SK-N-SH (cell line): ENCODE data around the gene ARHGAP36. TPM values are rescaled to one million over a fixed set of nuclear protein-coding genes. Genes with fewer than 3 reads are reported as not detected.

Experiments used
- CTCF ChIA-PET: fragments of 300-600, 350-600 bp; formaldehyde crosslinking; extraction: SDS; loops from one replicate; lab custom pipeline; 2021; lab: Yijun Ruan, JAX
- POLR2A ChIA-PET: fragments of 350-600 bp; sonication (Branson Sonifier 250); formaldehyde crosslinking; extraction: SDS; loops from one replicate; lab custom pipeline; 2020; ENCODE audit warnings: antibody characterized with exemption, inconsistent platforms; lab: Yijun Ruan, JAX
- DNase-seq: peaks from one replicate; pipeline ENCODE4 v3.0.0; 2012
- H2AFZ ChIP-seq: fragments of 200-600 bp; sonication (generic); 2 replicates; pipeline ENCODE4 v1.8.1; 2016; ENCODE audit warnings: antibody characterized with exemption, mild to moderate bottlenecking, low read depth
- H3F3A ChIP-seq: fragments of 200-600 bp; sonication (generic); replicated peaks from 2 replicates; pipeline ENCODE3; 2016; ENCODE audit warnings: antibody characterized with exemption, mild to moderate bottlenecking; ENCODE audit not compliant: insufficient read depth
- H3K27ac ChIP-seq, 2 experiments: fragments of 200-500 bp in 1 of 2; fragments of 200-600 bp in 1 of 2; sonication (Bioruptor generic) in 1 of 2; sonication (generic), shearing (Covaris generic) in 1 of 2; 2 replicates each; pipeline versions ENCODE4 v1.5.1 to v1.6.1; 2014 to 2016; ENCODE audit warnings: low read depth in 2 of 2, inconsistent platforms in 1 of 2, low read length in 1 of 2, mild to moderate bottlenecking in 1 of 2, mixed read lengths in 1 of 2
- H3K27me3 ChIP-seq: fragments of 200-600 bp; sonication (generic), shearing (Covaris generic); 2 replicates; pipeline ENCODE4 v1.6.1; 2016; ENCODE audit warnings: mixed run types; ENCODE audit not compliant: insufficient read depth
- H3K36me3 ChIP-seq, 2 experiments: fragments of 200-500 bp in 1 of 2; fragments of 200-600 bp in 1 of 2; sonication (Bioruptor generic) in 1 of 2; sonication (generic) in 1 of 2; replicated peaks in 1 of 2; 2 replicates each; pipeline versions ENCODE3 to v1.5.1; 2014 to 2016; ENCODE audit warnings: low read length in 1 of 2, mild to moderate bottlenecking in 1 of 2; ENCODE audit not compliant: insufficient read depth in 2 of 2, control insufficient read depth in 1 of 2
- H3K4me1 ChIP-seq, 2 experiments: fragments of 200-500 bp in 1 of 2; fragments of 200-600 bp in 1 of 2; sonication (Bioruptor generic) in 1 of 2; sonication (generic), shearing (Covaris generic) in 1 of 2; 2 replicates each; pipeline versions ENCODE4 v1.5.1 to v1.6.1; 2014 to 2016; ENCODE audit warnings: low read depth in 1 of 2, low read length in 1 of 2, mixed run types in 1 of 2; ENCODE audit not compliant: insufficient read depth in 2 of 2, control insufficient read depth in 1 of 2
- H3K4me2 ChIP-seq: fragments of 200-600 bp; sonication (generic), shearing (Covaris generic); 2 replicates; pipeline ENCODE4 v1.6.1; 2017; ENCODE audit warnings: mixed run types
- H3K4me3 ChIP-seq, 2 experiments: fragments of 200-500 bp in 1 of 2; fragments of 200-600 bp in 1 of 2; sonication (Bioruptor generic) in 1 of 2; sonication (generic), shearing (Covaris generic) in 1 of 2; 2 replicates each; pipeline versions ENCODE4 v1.5.1 to v1.8.1; 2014 to 2016; ENCODE audit warnings: low read depth in 2 of 2, inconsistent platforms in 1 of 2, low read length in 1 of 2, mild to moderate bottlenecking in 1 of 2, mixed read lengths in 1 of 2, moderate library complexity in 1 of 2
- H3K79me2 ChIP-seq: fragments of 200-600 bp; sonication (generic); 2 replicates; pipeline ENCODE4 v1.8.1; 2017; ENCODE audit warnings: mild to moderate bottlenecking; ENCODE audit not compliant: insufficient read depth
- H3K9ac ChIP-seq: fragments of 200-600 bp; sonication (generic); 2 replicates; pipeline ENCODE4 v1.6.1; 2017; ENCODE audit warnings: mixed run types
- H3K9me2 ChIP-seq: fragments of 200-600 bp; sonication (generic); 2 replicates; pipeline ENCODE4 v1.6.1; 2017; ENCODE audit warnings: mixed run types
- H3K9me3 ChIP-seq: fragments of 200-600 bp; sonication (generic); 2 replicates; pipeline ENCODE4 v1.6.1; 2017; ENCODE audit warnings: mixed run types, mild to moderate bottlenecking, moderate library complexity
- H4K20me1 ChIP-seq: fragments of 200-600 bp; sonication (generic); 2 replicates; pipeline ENCODE4 v1.6.1; 2017; ENCODE audit warnings: mild to moderate bottlenecking, mixed run types; ENCODE audit not compliant: insufficient read depth
- CHD2 ChIP-seq: fragments of 150-350 bp; IDR thresholded peaks from 2 replicates; pipeline ENCODE4 v1.6.1; 2018; ENCODE audit warnings: low read length; ENCODE audit not compliant: partially characterized antibody
- EP300 ChIP-seq, 2 experiments: IDR thresholded peaks; 2 replicates each; pipeline versions ENCODE4 v1.4.0 to v1.6.1; 2012; ENCODE audit warnings: borderline replicate concordance in 1 of 2, low read depth in 1 of 2, low read length in 1 of 2
- FOSL2 ChIP-seq: IDR thresholded peaks from 2 replicates; pipeline ENCODE4 v1.4.0; 2012; ENCODE audit warnings: low read depth, mild to moderate bottlenecking, moderate library complexity, borderline replicate concordance
- IRF3 ChIP-seq: fragments of 150-350 bp; IDR thresholded peaks from 2 replicates; pipeline ENCODE4 v1.6.1; 2016; ENCODE audit warnings: mild to moderate bottlenecking, low read depth, low read length
- JUND ChIP-seq: IDR thresholded peaks from 2 replicates; pipeline ENCODE4 v1.4.0; 2012
- MXI1 ChIP-seq: IDR thresholded peaks from 2 replicates; pipeline ENCODE4 v1.6.1; 2012; ENCODE audit warnings: mild to moderate bottlenecking, low read depth, low read length, improper control_type of control experiment
- NFIC ChIP-seq: IDR thresholded peaks from 2 replicates; pipeline ENCODE4 v1.4.0; 2012; ENCODE audit warnings: borderline replicate concordance
- POLR2AphosphoS5 ChIP-seq: IDR thresholded peaks from 2 replicates; pipeline ENCODE4 v1.6.1; 2012; ENCODE audit warnings: low read depth, low read length
- RCOR1 ChIP-seq: fragments of 150-350 bp; IDR thresholded peaks from 2 replicates; pipeline ENCODE4 v1.6.1; 2017; ENCODE audit warnings: antibody characterized with exemption, low read length
- RXRA ChIP-seq: IDR thresholded peaks from 2 replicates; pipeline ENCODE4 v1.4.0; 2012; ENCODE audit warnings: low read depth, mild to moderate bottlenecking, borderline replicate concordance
- TAF1 ChIP-seq: IDR thresholded peaks from 2 replicates; pipeline ENCODE4 v1.6.1; 2012; ENCODE audit warnings: low read depth, mild to moderate bottlenecking, low read length, moderate library complexity, borderline replicate concordance
- TCF12 ChIP-seq: IDR thresholded peaks from 2 replicates; pipeline ENCODE4 v1.4.0; 2012
- ZBTB33 ChIP-seq: IDR thresholded peaks from 2 replicates; pipeline ENCODE4 v1.4.0; 2012; ENCODE audit warnings: low read depth, borderline replicate concordance
- WGBS: methylation state at CpG from one replicate; pipeline ENCODE4 v1.1.6; 2017; ENCODE audit warnings: low lambda C conversion rate; 5-methylcytosine and 5-hydroxymethylcytosine counted together
- polyA plus RNA-seq, 3 experiments: library from polyadenylated mRNA; depleted of rRNA; stranded (reverse); fragments of >200 nt; gene quantifications; 2 replicates each; pipeline ENCODE4 v1.2.3, GENCODE V29; 2012

Gene ARHGAP36
- polyA plus RNA-seq (2012; rRNA removed) = 0.23 and 0.86 TPM in 2 replicates
- polyA plus RNA-seq (2012; cell fraction: cytosol; rRNA removed) = 0.50 and 0.81 TPM in 2 replicates
- polyA plus RNA-seq (2012; cell fraction: nucleus; rRNA removed) = 0.37 and 0.50 TPM in 2 replicates

GRCh38 chrX:131058136-131058868, at the start of gene ARHGAP36:
Gene ARHGAP36, plus strand, starts transcription at chrX:131058346. Its CDS starts 23,320 bp downstream, at chrX:131081666.
- TF ChIP-seq RXRA = no peak
- no peak for TF ChIP-seq MXI1
- no peak for TF ChIP-seq FOSL2
- TF ChIP-seq IRF3 = no peak
- no peak for TF ChIP-seq NFIC
- no peak for TF ChIP-seq TAF1
- no peak for TF ChIP-seq RCOR1
- no peak for TF ChIP-seq JUND
- TF ChIP-seq POLR2AphosphoS5 = no peak
- TF ChIP-seq ZBTB33 = no peak
- TF ChIP-seq EP300 (IDR thresholded peaks at IDR 0.05; ENCODE audit: borderline replicate concordance in 1 of 2, low read depth in 1 of 2, low read length in 1 of 2) = no peak
- TF ChIP-seq TCF12 = no peak
- TF ChIP-seq, all 33 proteins: peak for 0
- no peaks in the 10 kb centered on the region for H3K79me2 ChIP-seq
- WGBS = 67% methylated on average over 36 of the region's 62 CpGs
- H3K4me2 ChIP-seq = no peak within 1 kb of the TSS
- H3K27me3 ChIP-seq = no peaks in the 10 kb centered on the region; the same call in 1 of the 2 replicates
- no peak within 1 kb of the TSS; a peak in 1 of 4 replicates for H3K27ac ChIP-seq
- H3K9ac ChIP-seq = no peak within 1 kb of the TSS
- ChIA-PET POLR2A (no interaction called here), CTCF (interaction anchor here (1.1 kb wide), 1 partner anchor 10 kb away, joined by 4 read pairs; no protein-coding TSS in a partner anchor)
- no peak for DNase-seq
- H3F3A ChIP-seq = no peaks in the 10 kb centered on the region
- H3K4me1 ChIP-seq = no peaks in the 10 kb centered on the region; a peak in 1 of 4 replicates
- no peaks in the 10 kb centered on the region for H3K9me2 ChIP-seq
- H3K4me3 ChIP-seq = no peak within 1 kb of the TSS
- no peak within 1 kb of the TSS for H2AFZ ChIP-seq
- no peaks in the 10 kb centered on the region for H4K20me1 ChIP-seq
- H3K36me3 ChIP-seq = no peaks in the 10 kb centered on the region
- H3K9me3 ChIP-seq = no peaks in the 10 kb centered on the region

- TF ChIP-seq CHD2 = no peak
- Histone ChIP-seq H3K79me2 (no peaks in the 10 kb centered on the region), H4K20me1 (no peaks in the 10 kb centered on the region), H3K9ac (no peak overlapping the region), H3K9me3 (no peaks in the 10 kb centered on the region), H3K4me2 (no peak overlapping the region), H3K36me3 (no peaks in the 10 kb centered on the region), H2AFZ (no peak overlapping the region), H3K27ac (no peak overlapping the region), H3K27me3 (no peaks in the 10 kb centered on the region), H3F3A (no peaks in the 10 kb centered on the region), H3K9me2 (no peaks in the 10 kb centered on the region), H3K4me3 (no peak overlapping the region), H3K4me1 (no peaks in the 10 kb centered on the region)
- ChIA-PET CTCF (interaction anchor here (1.9 to 4.0 kb wide), 2 partner anchors 16 to 623 kb away, joined by 5 to 17 read pairs; no protein-coding TSS in a partner anchor), POLR2A (no interaction called here)
- 18% methylated on average over 2 of the region's 2 CpGs for WGBS
- DNase-seq = no peak
Measured at GRCh38 chrX:131010186-131010585, 48.0 kb upstream of the ARHGAP36 start.
